ENCODE measurements around the gene ZNF423.

- TF ChIP-seq, protein P1, sequence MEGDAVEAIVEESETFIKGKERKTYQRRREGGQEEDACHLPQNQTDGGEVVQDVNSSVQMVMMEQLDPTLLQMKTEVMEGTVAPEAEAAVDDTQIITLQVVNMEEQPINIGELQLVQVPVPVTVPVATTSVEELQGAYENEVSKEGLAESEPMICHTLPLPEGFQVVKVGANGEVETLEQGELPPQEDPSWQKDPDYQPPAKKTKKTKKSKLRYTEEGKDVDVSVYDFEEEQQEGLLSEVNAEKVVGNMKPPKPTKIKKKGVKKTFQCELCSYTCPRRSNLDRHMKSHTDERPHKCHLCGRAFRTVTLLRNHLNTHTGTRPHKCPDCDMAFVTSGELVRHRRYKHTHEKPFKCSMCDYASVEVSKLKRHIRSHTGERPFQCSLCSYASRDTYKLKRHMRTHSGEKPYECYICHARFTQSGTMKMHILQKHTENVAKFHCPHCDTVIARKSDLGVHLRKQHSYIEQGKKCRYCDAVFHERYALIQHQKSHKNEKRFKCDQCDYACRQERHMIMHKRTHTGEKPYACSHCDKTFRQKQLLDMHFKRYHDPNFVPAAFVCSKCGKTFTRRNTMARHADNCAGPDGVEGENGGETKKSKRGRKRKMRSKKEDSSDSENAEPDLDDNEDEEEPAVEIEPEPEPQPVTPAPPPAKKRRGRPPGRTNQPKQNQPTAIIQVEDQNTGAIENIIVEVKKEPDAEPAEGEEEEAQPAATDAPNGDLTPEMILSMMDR (conservative IDR thresholded peaks at IDR 0.05; ENCODE audit: low read depth in 2 of 2), result no peak
- no peak for TF ChIP-seq EZH2 (IDR thresholded peaks at IDR 0.05; ENCODE audit: low read depth, unreplicated experiment)
- no peak for TF ChIP-seq JUNB (IDR thresholded peaks at IDR 0.05; ENCODE audit: unreplicated experiment)
Measured at GRCh38 chr16:49622421-49623402, 233.2 kb downstream of the ZNF423 start.
